Gastroesophageal sphincter (tissue), 3 donors: ENCODE data around the gene GRHL3.

Experiments
- EP300 ChIP-seq: sonication (generic); formaldehyde crosslinking; IDR thresholded peaks from one replicate; pipeline ENCODE4 v1.6.1; 2017; ENCODE audit warnings: antibody characterized with exemption, mild to moderate bottlenecking
- POLR2A ChIP-seq, 2 donors: fragments of 450-650 bp; IDR thresholded peaks; one replicate each; pipeline ENCODE4 v1.6.1; 2017; ENCODE audit warnings: antibody characterized with exemption in 2 of 2, mild to moderate bottlenecking in 2 of 2, moderate library complexity in 1 of 2
- POLR2AphosphoS5 ChIP-seq: sonication (generic); formaldehyde crosslinking; IDR thresholded peaks from one replicate; pipeline ENCODE4 v1.6.1; 2017; ENCODE audit warnings: antibody characterized with exemption
- TF ChIP-seq, protein P1 (sequence below), 4 experiments: fragments of 200-600 bp in 2 of 4; fragments of 450-650 bp in 2 of 4; sonication (generic) in 1 of 4; IDR thresholded peaks; one replicate each; pipeline ENCODE4 v1.5.1; 2017 to 2019; ENCODE audit warnings: antibody characterized with exemption in 4 of 4, mild to moderate bottlenecking in 2 of 4, moderate library complexity in 2 of 4

DNA sequence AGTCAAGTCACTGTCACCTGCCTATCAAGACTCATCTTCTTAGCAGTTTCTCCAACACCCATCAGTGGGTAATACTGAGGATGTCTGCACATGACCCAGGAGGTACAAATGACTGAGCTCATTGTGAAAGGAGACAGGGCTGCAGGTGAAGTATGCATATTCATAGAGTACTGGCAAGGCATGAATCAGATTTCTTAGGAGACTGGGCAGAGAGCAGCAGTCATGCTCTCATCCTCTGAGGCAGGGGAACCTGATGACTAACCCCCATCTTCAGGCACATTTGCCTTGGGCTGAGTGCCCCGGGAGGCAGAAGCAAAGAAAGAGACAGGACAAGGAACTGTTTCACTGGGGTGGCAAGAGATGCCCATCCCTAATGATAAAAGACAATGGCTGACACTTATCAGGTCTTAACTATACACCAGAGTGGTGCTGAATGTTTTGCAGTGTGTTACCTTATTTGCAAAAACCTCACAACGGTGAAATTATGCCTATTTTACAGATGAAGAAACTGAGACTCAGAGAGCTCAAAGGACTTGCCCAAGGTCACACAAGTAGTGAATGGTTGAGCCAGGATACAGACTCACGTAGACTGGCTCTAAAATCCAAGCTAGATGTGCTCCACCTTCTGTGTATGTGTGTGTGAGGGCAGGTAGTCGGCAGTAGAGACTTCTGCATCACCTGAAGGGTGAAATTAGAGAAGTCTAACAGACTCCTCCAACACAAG lies 9.2 kb upstream of the GRHL3 start:
- TF ChIP-seq, protein P1, sequence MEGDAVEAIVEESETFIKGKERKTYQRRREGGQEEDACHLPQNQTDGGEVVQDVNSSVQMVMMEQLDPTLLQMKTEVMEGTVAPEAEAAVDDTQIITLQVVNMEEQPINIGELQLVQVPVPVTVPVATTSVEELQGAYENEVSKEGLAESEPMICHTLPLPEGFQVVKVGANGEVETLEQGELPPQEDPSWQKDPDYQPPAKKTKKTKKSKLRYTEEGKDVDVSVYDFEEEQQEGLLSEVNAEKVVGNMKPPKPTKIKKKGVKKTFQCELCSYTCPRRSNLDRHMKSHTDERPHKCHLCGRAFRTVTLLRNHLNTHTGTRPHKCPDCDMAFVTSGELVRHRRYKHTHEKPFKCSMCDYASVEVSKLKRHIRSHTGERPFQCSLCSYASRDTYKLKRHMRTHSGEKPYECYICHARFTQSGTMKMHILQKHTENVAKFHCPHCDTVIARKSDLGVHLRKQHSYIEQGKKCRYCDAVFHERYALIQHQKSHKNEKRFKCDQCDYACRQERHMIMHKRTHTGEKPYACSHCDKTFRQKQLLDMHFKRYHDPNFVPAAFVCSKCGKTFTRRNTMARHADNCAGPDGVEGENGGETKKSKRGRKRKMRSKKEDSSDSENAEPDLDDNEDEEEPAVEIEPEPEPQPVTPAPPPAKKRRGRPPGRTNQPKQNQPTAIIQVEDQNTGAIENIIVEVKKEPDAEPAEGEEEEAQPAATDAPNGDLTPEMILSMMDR (IDR thresholded peaks at IDR 0.05): no peak
- TF ChIP-seq EP300 (no peak), POLR2A (IDR thresholded peaks at IDR 0.05) (no peak), POLR2AphosphoS5 (no peak)
